Ishikawa (cell line): ENCODE data around the gene SLC48A1.

Source experiments
- CEBPB ChIP-seq: IDR thresholded peaks from 2 replicates; pipeline ENCODE4 v1.6.1; 2012
- CREB1 ChIP-seq: IDR thresholded peaks from 2 replicates; pipeline ENCODE4 v1.6.1; 2012; ENCODE audit warnings: low read depth
- EGR1 ChIP-seq: IDR thresholded peaks from 2 replicates; pipeline ENCODE4 v1.6.1; 2012
- EP300 ChIP-seq: IDR thresholded peaks from 2 replicates; pipeline ENCODE4 v1.6.1; 2012; ENCODE audit warnings: borderline replicate concordance
- FOXM1 ChIP-seq: IDR thresholded peaks from 2 replicates; pipeline ENCODE4 v1.6.1; 2012; ENCODE audit warnings: low read depth, borderline replicate concordance
- MAX ChIP-seq: IDR thresholded peaks from 2 replicates; pipeline ENCODE4 v1.6.1; 2012
- NFIC ChIP-seq: IDR thresholded peaks from 2 replicates; pipeline ENCODE4 v1.6.1; 2012
- REST ChIP-seq: IDR thresholded peaks from 2 replicates; pipeline ENCODE4 v1.6.1; 2012; ENCODE audit warnings: low read depth, mild to moderate bottlenecking
- TAF1 ChIP-seq: IDR thresholded peaks from 2 replicates; pipeline ENCODE4 v1.6.1; 2012; ENCODE audit warnings: low read depth, mild to moderate bottlenecking
- TCF12 ChIP-seq: IDR thresholded peaks from 2 replicates; pipeline ENCODE4 v1.6.1; 2012; ENCODE audit warnings: low read depth
- TEAD4 ChIP-seq: IDR thresholded peaks from 2 replicates; pipeline ENCODE4 v1.6.1; 2012
- USF1 ChIP-seq: IDR thresholded peaks from 2 replicates; pipeline ENCODE4 v1.6.1; 2012
- YY1 ChIP-seq: IDR thresholded peaks from 2 replicates; pipeline ENCODE4 v1.6.1; 2012; ENCODE audit warnings: low read depth
- ZBTB7A ChIP-seq: IDR thresholded peaks from 2 replicates; pipeline ENCODE4 v1.6.1; 2012; ENCODE audit warnings: low read depth

- TF ChIP-seq CREB1 (no peak), EGR1 (no peak), EP300 (no peak), TAF1 (no peak), TCF12 (no peak), MAX (no peak), REST (no peak), USF1 (no peak), TEAD4 (no peak), YY1 (no peak), FOXM1 (no peak), ZBTB7A (no peak), NFIC (no peak), CEBPB (no peak)
Measured at GRCh38 chr12:47725091-47725772, 47.8 kb upstream of the SLC48A1 start, which contains the start of gene ENDOU.
